Thyroid gland (tissue), 4 donors: ENCODE results near the gene ADAMTS17.

Source experiments
- POLR2A ChIP-seq, 2 donors: fragments of 450-650 bp; IDR thresholded peaks; one replicate each; pipeline ENCODE4 v1.6.1; 2017; ENCODE audit warnings: antibody characterized with exemption in 2 of 2, mild to moderate bottlenecking in 2 of 2, moderate library complexity in 1 of 2
- TF ChIP-seq, protein P1 (sequence below), 6 experiments: fragments of 200-600 bp in 3 of 6; fragments of 450-650 bp in 3 of 6; sonication (generic) in 3 of 6; IDR thresholded peaks; one replicate each; pipeline ENCODE4 v1.5.1; 2016 to 2019; ENCODE audit warnings: antibody characterized with exemption in 6 of 6, mild to moderate bottlenecking in 2 of 6, inconsistent platforms in 1 of 6, moderate library complexity in 1 of 6

DNA sequence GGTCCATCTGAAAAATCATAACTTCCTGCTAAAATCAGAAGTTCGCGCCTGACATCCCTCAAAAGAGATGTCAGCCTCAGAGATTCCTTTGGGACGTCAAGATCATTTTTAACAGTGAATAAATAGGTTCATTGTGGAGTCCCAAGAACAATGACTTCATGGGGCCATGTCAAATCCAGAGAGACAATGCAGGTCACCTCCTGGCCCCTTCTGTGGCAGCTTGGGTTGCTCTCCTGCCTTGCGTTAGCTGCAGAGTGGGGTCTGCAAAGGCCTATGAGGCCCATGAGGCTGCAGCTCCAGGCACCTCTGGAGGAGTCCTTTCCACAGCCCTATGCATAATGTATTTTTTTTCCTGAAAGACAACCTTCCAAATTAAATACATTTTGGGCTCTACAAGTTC, 282.3 kb downstream of the ADAMTS17 start:
- TF ChIP-seq, protein P1, sequence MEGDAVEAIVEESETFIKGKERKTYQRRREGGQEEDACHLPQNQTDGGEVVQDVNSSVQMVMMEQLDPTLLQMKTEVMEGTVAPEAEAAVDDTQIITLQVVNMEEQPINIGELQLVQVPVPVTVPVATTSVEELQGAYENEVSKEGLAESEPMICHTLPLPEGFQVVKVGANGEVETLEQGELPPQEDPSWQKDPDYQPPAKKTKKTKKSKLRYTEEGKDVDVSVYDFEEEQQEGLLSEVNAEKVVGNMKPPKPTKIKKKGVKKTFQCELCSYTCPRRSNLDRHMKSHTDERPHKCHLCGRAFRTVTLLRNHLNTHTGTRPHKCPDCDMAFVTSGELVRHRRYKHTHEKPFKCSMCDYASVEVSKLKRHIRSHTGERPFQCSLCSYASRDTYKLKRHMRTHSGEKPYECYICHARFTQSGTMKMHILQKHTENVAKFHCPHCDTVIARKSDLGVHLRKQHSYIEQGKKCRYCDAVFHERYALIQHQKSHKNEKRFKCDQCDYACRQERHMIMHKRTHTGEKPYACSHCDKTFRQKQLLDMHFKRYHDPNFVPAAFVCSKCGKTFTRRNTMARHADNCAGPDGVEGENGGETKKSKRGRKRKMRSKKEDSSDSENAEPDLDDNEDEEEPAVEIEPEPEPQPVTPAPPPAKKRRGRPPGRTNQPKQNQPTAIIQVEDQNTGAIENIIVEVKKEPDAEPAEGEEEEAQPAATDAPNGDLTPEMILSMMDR (IDR thresholded peaks at IDR 0.05): no peak
- TF ChIP-seq POLR2A (IDR thresholded peaks at IDR 0.05): no peak
